T follicular helper cell (primary cell): ENCODE results near the gene UBA1.

Experiments used
- DNase-seq: peaks from one replicate; pipeline ENCODE4 v3.0.0-alpha.2; 2020; ENCODE audit warnings: low read depth

Gene UBA1

DNA sequence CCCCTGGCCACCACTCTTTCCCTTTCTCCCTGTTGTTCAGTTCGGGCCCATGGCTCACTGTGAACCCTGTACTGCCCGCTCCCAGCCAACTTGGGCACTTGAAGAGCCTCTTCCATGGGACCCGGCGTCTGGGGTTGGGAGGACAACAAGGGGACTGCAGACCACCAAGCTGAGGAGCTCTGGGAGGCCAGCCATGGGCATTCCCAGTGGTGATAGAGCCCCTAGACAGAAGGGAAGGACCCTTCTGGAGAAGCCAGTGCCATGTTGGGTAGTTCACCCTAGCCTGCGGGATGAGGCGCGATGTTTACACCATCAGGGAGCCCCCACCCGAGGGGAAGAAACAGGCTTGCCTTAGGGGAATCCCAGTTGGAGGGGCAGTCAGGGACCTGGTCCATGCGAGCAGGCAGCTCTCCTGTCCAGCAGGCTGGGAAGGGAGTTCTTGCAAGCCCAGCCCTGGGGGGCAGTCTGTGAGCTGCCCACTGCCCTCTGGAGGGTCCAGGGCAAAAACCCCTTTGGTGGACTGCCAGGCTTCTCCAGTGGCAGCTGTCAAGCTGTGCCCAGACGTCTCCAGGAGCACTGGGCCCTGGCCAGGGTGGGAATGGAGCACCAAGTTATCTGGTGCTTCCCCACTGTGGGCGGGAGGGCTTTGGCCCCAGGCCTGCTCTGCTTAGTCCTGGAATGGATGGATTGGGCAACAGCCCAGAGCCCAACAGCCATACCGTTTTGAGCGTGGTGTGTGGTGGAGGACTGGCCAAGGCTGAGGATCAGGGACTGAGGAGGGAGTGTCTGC lies 23.7 kb upstream of the UBA1 start:
- DNase-seq: no peak

DNA sequence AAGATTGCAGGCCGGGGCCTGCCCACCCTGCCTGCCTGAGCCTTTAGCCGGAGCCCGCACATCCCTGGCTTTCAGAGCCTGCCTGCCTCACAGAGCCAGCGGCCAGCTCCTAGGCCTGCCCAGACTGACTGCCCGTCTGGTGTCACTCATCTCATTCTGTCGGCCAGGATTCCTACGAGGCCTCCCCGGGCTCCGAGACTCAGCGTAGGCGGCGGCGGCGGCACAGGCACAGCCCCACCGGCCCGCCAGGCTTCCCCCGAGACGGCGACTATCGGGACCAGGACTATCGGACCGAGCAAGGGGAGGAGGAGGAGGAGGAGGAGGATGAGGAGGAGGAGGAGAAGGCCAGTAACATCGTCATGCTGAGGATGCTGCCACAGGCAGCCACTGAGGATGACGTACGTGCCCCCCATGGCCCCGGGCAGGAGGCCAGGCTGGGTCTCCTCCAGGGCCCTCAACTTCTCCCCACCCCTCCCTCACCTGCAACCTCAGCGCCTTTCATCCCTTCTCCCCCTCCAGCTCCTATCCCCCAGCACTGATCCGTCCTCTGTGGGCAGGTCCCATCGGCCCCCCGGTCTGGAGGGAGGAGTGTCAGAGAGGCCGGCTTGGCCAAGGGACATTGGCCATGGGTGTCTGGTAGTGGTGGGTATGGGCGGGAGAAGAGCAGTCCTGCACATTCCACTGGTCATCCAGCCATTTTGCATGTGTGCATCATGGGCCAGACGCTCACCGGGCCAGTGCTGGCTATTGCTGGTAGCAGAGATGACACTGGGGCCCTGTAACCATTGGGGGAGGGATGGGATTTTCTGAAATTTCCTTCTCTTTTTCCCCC lies 22.6 kb upstream of the UBA1 start:
- DNase-seq: no peak

DNA sequence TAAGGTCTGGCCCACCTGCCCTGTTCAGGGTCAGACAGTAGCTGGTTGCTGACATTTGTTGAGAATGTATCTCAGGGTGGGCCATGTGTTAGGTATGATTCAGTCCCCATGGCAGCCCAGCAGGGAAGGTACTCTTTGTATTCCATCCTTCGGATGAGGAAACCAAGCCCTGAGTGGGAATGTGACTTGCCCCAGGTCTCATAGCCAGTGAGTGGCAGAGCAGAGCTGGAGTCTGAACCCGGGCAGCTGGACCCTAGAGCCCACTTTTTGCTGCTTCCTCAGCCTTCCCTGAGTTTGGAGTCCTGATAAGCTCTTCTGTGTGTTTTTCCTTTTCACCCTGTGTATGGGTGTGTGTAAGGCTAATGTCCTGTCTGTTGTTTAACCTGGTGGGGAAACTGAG lies 21.6 kb upstream of the UBA1 start:
- no peak for DNase-seq

DNA sequence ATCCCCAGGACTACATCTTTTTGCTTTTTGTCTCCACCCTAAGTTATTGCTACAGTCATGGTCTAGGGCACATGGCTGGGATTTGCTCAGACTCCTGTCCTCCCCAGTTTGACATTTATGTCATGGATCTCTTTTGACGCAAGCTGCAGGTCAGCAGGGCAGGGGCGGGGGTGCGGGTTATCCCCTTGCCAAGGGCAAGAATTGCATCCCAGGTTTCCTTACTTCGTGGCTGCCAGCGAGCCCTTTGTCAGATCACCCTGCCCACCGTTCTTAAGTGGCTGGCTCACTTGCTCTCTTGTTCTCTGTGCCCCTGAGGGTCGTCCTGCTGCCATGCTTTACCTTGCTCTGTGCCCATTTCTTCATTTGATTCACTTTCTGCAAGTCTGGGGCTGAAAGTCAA lies 21.1 kb upstream of the UBA1 start:
- no peak for DNase-seq

GRCh38 chrX:47172971-47173792 lies 20.4 kb upstream of the UBA1 start:
- DNase-seq: no peak

GRCh38 chrX:47174376-47174775 lies 19.3 kb upstream of the UBA1 start:
- no peak for DNase-seq

DNA sequence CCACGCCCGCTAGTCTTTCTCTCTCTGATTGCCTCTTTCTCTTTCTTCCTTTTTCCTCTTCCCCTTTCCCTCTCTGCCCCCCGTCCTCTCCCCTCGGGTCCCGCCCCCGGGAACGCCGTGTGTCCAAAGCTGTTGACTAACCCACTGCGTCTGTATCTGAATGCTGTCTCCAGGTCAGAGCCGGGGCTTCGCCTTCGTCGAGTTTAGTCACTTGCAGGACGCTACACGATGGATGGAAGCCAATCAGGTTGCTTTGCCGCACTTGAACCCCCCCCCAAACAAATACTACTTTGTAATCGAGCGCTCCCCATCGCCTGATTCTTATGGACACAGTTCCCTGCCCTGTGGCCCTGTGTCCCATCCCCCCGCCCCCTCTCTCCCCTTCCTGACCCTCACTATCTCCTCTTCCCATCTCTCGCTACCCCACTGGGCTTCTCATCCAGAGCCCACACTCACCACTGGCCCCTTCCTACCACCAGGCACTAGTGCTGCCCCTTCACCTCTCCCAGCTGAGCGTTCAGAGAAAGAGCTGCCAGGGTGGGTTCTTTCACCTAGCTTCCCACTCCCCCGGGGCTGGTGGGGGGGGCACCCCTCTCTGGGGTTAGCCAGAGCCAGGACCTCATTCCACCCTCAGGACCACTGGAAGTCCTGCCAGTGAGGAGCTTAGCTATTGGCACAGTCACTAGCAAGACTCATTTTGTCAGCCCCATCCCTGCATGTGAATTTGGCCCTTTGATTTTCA lies 18.6 kb upstream of the UBA1 start:
- no peak for DNase-seq

DNA sequence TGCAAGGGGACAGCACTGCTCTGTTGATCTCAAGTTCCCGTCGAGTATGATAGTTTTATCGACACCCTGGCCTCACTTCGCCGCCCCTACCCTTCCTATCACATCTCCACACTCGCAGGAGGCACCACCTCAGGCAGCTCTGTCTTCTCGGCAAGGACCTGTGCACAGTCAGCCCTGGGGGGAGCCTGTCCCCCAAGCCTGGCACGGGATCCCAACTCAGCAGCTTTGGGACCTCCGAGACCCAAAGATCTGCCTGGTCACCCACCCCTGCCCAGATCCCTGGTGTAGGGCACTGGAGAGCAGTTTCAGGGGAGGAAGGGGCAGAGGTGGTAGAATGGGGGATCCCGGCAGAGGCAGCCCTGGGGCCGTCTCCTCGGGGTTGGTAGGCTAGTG lies 18.0 kb upstream of the UBA1 start:
- no peak for DNase-seq

DNA sequence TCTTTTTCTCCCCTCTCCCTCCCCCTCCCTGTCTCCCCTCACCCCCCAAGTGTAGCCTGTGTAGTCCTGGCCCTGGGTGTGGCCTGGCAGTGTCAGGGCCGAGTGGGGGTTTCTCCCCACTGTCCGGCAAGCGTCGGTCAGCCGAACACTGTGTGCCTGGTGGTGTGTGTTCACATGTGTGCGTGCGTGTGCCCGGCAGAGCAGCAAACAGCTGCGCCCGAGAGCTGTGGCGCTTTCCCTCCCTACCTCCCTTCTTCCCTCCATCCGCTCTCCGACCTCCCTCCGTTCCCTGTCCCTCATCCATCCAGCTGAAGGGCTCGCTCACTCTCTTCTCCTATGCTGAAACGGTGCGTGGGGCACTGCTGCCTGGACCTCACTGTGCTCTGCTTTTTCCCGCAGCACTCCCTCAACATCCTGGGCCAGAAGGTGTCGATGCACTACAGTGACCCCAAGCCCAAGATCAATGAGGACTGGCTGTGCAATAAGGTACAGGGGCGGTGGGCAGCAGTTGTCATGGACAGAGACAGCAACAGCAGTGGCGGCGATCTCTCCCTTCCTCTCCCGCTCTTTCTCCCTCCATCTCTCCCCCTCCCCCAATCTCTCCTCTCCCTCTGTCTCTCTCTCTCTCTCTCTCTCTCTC lies 17.4 kb upstream of the UBA1 start:
- DNase-seq: no peak

DNA sequence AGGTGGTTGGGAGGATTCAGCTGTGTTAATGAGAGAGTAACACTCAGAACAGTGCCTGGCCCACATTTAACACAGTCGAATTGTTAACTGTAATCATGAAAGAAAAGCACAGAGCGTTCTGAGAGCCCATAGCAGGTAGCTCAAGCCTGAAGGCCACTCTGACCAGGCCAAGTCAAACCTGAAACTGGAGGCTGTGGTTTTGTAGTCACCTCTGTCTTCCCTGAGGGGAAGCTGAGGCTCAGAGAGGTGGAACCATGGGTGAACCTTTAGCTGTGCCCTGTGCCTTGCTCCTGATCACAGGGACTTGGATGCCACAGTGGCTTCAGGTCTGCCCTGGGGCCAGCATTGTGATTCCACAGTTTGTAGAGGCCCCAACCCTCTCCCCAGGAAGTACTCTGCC lies 16.6 kb upstream of the UBA1 start:
- no peak for DNase-seq

DNA sequence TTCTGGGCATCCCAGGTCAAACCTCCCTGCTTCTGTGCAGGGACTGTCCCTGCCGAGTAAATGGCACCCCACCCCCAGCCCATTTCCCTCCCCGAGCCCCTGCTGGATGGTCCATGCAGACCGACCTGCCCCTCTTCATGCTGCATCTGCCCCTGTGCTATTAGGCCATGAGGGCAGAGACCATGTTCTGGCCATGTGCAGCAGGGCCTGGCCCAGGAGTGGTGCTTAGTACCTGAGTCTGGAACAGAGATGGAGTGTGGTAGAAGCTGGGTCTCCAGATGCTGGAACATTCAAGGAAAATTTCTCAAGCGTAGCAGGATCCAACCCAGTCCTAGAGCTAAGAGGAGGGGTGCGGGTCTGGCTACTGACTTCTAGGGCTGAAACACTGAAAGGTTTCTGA lies 15.3 kb upstream of the UBA1 start:
- no peak for DNase-seq

DNA sequence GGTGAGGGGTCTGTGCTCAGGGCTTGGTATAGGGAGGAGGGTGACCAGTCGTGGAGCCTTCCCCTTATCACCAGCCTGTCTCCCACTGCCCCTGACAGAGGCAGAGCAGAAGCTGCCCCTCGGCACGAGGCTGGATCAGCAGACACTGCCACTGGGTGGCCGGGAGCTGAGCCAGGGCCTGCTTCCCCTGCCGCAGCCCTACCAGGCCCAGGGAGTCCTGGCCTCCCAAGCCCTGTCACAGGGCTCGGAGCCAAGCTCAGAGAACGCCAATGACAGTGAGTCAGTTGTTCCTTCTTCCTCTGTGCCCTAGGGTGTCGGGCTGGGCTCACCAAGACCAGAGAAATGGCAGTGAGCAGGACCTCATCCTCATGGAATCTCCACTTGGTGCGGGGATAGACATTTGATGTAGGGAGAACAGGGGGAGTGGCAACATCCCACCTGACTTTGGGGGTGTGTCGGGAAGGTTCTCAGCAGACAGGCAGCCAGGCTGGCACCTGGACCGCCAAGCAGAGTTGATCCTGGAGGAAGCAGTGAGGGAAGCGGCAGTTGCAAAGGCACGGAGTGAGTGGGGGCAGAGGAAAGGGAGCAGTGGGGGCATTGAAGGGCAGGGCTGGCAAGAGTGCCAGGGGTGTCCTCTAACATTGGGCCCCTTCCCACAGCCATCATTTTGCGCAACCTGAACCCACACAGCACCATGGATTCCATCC lies 14.3 kb upstream of the UBA1 start:
- DNase-seq: no peak

GRCh38 chrX:47179928-47180255 lies 13.7 kb upstream of the UBA1 start:
- no peak for DNase-seq

DNA sequence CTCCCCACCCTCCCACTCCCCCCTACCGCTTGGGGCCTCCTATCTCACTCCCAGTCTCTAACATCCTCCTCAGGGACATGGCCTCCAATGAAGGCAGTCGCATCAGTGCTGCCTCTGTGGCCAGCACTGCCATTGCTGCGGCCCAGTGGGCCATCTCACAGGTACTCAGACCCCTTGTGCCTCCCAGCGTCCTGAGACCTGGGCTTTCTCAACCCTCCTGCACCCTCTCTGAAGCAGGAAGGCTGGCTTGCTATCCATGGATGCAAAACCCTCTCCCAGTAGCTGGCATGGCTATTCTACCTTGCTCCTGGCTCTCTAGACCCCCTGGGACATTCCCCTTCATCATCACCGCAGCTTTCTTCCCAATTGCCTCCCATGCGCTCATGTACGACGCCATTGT lies 13.3 kb upstream of the UBA1 start:
- DNase-seq: no peak

- no peak for DNase-seq
These were observed 12.3 kb upstream of the UBA1 start for GRCh38 chrX:47181301-47181700.

- no peak for DNase-seq
These were observed 11.4 kb upstream of the UBA1 start for GRCh38 chrX:47182106-47182700.

GRCh38 chrX:47184486-47184885 lies 9.1 kb upstream of the UBA1 start:
- no peak for DNase-seq

- DNase-seq: no peak
These were observed 8.4 kb upstream of the UBA1 start for GRCh38 chrX:47185241-47185640.

GRCh38 chrX:47186096-47186740 lies 7.4 kb upstream of the UBA1 start:
- no peak for DNase-seq

DNA sequence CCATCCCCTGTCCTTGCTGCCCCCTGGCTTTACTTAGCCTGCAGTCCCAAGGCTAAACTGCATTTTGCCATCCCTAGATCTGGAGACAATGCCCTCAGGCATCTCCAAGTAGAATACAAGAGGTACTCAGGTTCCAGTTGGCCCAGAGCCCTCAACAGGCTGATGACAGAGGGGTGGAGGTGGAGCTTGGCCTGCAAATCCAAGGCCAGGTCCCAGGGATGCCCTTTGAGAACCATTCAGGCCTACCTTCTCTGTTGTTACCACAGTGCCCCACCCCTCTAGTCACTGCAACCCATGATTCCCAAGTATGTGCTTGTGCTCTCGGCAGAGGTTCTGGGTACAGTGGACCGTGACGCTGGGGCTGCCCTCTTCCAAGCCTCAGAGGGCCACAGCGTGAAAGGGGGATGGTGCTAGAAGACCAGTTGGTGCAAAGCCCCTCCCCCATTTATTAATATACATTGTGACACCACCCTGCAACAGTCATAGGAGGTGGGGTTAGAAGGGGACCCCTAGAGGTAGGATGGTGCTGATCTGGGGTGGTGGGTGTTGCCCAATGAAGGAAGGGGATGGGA lies 6.4 kb upstream of the UBA1 start:
- no peak for DNase-seq
